ENCODE measurements around the gene ADH1C. TPM values are rescaled to one million over a fixed set of nuclear protein-coding genes. Genes with fewer than 3 reads are reported as not detected.
A peak's percentile ranks its signal among the peaks of the same experiment; 100 is the strongest.

Gene ADH1C
- total RNA-seq, 1 donor = 1.4 TPM

DNA sequence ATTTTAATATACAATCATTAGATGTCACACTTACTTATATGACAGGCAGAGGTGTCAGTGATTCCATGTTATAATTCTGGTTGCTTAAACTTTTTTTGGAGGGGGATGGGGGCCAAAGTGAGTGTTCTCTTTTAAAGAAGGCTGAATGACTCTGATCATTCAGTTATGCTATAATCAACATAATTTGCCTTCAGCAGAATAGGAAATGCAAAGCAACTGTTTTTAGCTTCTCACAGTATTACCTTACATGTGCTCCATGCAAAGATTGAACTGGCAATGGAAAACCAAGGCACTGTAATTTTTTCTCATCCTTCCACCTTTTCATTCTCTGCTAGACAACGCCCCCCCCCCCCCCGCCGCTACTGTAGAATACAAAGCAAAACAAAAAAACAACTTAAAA lies 13.4 kb downstream of the ADH1C start:
- H3K4me3 ChIP-seq (ENCODE audit: low read depth, low read length) = no peak overlapping the region
- DNase-seq (ENCODE audit: low read depth) = no peak
- TF ChIP-seq, protein P1, sequence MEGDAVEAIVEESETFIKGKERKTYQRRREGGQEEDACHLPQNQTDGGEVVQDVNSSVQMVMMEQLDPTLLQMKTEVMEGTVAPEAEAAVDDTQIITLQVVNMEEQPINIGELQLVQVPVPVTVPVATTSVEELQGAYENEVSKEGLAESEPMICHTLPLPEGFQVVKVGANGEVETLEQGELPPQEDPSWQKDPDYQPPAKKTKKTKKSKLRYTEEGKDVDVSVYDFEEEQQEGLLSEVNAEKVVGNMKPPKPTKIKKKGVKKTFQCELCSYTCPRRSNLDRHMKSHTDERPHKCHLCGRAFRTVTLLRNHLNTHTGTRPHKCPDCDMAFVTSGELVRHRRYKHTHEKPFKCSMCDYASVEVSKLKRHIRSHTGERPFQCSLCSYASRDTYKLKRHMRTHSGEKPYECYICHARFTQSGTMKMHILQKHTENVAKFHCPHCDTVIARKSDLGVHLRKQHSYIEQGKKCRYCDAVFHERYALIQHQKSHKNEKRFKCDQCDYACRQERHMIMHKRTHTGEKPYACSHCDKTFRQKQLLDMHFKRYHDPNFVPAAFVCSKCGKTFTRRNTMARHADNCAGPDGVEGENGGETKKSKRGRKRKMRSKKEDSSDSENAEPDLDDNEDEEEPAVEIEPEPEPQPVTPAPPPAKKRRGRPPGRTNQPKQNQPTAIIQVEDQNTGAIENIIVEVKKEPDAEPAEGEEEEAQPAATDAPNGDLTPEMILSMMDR (IDR thresholded peaks at IDR 0.05; ENCODE audit: insufficient read depth, low read length) = no peak

DNA sequence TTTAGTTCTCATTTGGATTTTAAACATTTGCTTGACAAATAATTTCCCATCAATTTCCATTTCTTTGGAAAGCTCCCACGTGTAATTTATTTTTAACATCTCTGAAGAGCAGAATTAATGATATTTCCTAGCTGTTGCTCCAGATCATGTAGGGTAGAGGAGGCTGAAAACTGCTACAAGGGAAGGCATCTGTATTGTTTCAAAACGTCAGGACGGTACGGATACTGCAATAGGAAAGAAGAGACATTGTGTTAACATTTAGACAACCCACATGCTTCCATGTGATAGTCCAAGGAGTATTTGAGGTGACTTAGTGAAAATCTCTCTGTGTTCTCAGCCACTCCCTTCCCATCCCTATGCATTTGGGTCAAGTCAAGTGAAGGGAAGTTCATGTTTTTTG lies 16.0 kb downstream of the ADH1C start:
- no peak for DNase-seq (ENCODE audit: low read depth)
- TF ChIP-seq, protein P1 (IDR thresholded peaks at IDR 0.05; ENCODE audit: insufficient read depth, low read length) = no peak
- H3K4me3 ChIP-seq (ENCODE audit: low read depth, low read length) = no peak overlapping the region

DNA sequence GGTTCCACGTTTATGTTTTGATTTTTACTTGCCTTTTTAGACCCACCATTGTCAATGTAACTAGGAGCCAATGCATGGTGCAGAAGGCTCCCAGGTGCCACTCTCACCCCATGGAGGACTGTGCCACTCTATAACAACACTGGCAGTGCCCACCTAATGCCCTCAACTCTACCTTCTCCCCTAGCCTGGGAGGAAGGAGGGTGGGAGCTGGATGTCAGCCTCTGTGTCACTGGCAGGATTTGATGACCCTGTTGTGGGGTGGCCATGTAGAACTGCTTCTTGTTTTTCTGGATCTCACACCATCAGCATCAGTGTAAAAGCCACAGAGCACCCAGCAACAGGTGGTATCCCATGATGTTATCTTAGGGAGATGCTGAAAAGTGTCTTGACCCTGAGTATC lies 17.7 kb downstream of the ADH1C start:
- TF ChIP-seq, protein P1 (IDR thresholded peaks at IDR 0.05; ENCODE audit: insufficient read depth, low read length) = no peak
- no peak overlapping the region for H3K4me3 ChIP-seq (ENCODE audit: low read depth, low read length)
- no peak for DNase-seq (ENCODE audit: low read depth)

DNA sequence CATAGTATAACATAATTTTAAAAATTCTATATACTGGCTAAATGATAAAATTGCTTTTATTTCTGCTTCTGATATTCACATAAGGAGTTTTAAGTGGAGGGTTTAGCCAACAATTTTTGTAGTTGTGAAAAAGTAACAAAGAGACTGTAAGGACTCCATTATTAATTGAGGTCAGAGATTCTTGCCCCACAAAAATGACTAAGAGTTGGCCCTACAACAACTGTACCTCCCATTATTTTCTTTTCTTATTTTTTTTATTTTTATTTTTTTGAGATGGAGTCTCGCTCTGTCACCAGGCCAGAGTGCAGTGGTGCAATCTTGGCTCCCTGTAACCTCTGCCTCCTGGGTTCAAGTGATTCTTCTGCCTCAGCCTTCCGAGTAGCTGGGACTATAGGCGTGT lies 21.9 kb downstream of the ADH1C start:
- no peak for DNase-seq (ENCODE audit: low read depth)
- TF ChIP-seq, protein P1 (IDR thresholded peaks at IDR 0.05; ENCODE audit: insufficient read depth, low read length) = no peak
- no peak overlapping the region for H3K4me3 ChIP-seq (ENCODE audit: low read depth, low read length)

- no peak overlapping the region for H3K4me3 ChIP-seq (ENCODE audit: low read depth, low read length)
- no peak for DNase-seq (ENCODE audit: low read depth)
- TF ChIP-seq, protein P1 (IDR thresholded peaks at IDR 0.05; ENCODE audit: insufficient read depth, low read length) = no peak
These were observed 22.7 kb downstream of the ADH1C start for GRCh38 chr4:99329876-99330275.

DNA sequence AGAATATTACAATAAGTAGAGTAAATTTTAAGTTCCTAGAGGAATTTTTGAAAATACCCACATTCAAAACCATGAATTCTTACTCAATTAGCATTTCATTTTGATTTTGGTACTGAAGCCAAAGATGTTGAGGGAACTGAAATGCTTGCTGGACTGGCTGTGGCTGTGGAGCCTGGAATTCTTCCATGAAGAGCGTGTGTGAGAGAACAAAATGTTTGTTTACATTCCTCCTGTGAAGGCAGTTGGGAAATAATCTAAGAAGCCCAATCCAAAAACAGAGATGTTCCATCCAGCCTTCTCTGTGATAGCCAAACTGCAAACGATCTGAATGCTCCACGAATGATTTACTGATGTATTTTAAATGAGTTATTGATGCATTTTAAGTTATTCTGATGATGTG lies 27.6 kb downstream of the ADH1C start:
- DNase-seq (ENCODE audit: low read depth) = peak; percentile 98
- no peak overlapping the region for H3K4me3 ChIP-seq (ENCODE audit: low read depth, low read length)
- TF ChIP-seq, protein P1 (IDR thresholded peaks at IDR 0.05; ENCODE audit: insufficient read depth, low read length) = no peak

DNA sequence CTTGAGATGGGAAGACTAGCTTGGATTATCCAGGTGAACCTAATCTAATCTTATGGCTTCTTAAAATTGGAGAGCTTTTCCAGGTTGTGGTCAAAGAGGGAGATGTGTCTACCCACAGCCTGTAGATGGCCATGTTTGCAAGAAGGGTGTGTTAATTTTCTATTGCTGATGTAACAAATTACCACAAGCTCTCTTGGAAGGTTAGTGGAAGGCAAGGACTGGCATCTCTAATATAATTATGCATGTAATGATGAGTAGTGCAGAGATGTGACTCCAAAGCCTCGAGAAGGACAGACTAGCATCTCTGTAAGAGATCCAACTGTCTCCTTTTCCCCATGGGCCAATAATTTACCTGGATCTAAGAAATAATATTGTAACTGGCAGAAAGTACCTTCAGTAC lies 28.2 kb downstream of the ADH1C start:
- DNase-seq (ENCODE audit: low read depth) = peak; percentile 45
- no peak overlapping the region for H3K4me3 ChIP-seq (ENCODE audit: low read depth, low read length)
- TF ChIP-seq, protein P1 (IDR thresholded peaks at IDR 0.05; ENCODE audit: insufficient read depth, low read length) = no peak
